Tibial nerve (tissue), 4 donors: ENCODE results near the gene CCR5AS.

Experiments
- DNase-seq, 2 donors: peaks; one replicate each; pipeline ENCODE4 v3.0.0-alpha.2; 2019; ENCODE audit warnings: low spot score in 2 of 2
- H3K27ac ChIP-seq, 4 donors: fragments of 200-600 bp; sonication (generic) in 3 of 4; one replicate each; pipeline ENCODE4 v1.5.1; 2017 to 2019; ENCODE audit warnings: mild to moderate bottlenecking in 1 of 4
- H3K27me3 ChIP-seq, 2 donors: fragments of 200-600 bp; sonication (generic) in 1 of 2; one replicate each; pipeline versions ENCODE4 v1.5.1 to v1.6.0; 2017 to 2019
- H3K36me3 ChIP-seq, 3 donors: fragments of 200-600 bp; sonication (generic); one replicate each; pipeline ENCODE4 v1.5.1; 2018 to 2019
- H3K4me1 ChIP-seq, 4 donors: fragments of 200-600 bp; sonication (generic) in 3 of 4; one replicate each; pipeline ENCODE4 v1.5.1; 2017 to 2019
- H3K4me3 ChIP-seq, 4 donors: fragments of 200-600 bp; sonication (generic) in 3 of 4; one replicate each; pipeline ENCODE4 v1.5.1; 2017 to 2019; ENCODE audit warnings: mild to moderate bottlenecking in 1 of 4, moderate library complexity in 1 of 4
- H3K9me3 ChIP-seq, 4 donors: fragments of 200-600 bp; sonication (generic) in 3 of 4; one replicate each; pipeline ENCODE4 v1.5.1; 2017 to 2019
- EP300 ChIP-seq, 2 donors: sonication (generic); formaldehyde crosslinking; IDR thresholded peaks; one replicate each; pipeline ENCODE4 v1.6.1; 2017; ENCODE audit warnings: antibody characterized with exemption in 2 of 2, mild to moderate bottlenecking in 1 of 2
- POLR2A ChIP-seq, 2 donors: fragments of 450-650 bp; IDR thresholded peaks; one replicate each; pipeline ENCODE4 v1.6.1; 2017; ENCODE audit warnings: antibody characterized with exemption in 2 of 2, mild to moderate bottlenecking in 2 of 2, moderate library complexity in 2 of 2
- WGBS, 2 donors: methylation state at CpG; one replicate each; pipeline ENCODE4 v1.1.5; 2018; 5-methylcytosine and 5-hydroxymethylcytosine counted together
- TF ChIP-seq, protein P1 (sequence below), 5 experiments: fragments of 200-600 bp in 3 of 5; fragments of 450-650 bp in 2 of 5; sonication (generic) in 3 of 5; IDR thresholded peaks; one replicate each; pipeline ENCODE4 v1.5.1; 2016 to 2019; ENCODE audit warnings: antibody characterized with exemption in 5 of 5, mild to moderate bottlenecking in 3 of 5, moderate library complexity in 2 of 5

CCR5AS gene

DNA sequence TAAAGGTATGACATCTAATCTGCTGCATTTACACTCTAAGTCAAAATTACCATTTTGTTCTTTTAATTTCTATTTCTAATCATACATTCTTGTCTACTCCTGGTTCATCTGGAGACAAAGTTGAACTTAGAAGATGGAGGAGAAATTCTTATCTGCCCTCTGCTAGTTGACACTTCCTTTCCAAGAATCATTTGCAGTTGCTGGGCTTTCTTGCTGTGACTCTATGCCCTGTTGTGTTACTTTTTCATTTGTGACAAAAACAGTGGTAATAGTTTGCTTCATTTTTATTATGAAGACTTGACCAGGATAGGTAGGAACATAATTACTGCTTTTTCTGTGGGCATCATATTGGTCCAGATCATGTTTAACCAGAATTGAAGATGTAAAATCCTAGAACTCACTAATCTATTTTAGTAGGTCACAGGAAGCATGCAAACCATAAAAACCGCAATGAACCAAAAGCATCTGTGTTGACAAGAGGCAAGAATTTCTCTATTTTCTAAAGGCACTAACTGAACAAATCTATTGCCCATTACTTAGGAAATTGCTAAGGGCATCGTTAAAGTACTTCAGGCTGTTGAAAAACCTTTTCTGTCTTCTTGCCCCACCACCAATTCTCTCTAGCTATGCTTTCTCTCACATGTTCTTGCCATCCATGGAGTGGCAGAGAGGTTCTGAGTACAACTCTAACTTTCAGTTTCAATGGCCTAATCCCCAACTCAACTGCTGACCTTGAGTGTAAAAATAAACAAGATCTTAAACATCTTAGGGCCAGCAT is 57.2 kb downstream of the CCR5AS start:
- Histone ChIP-seq H3K36me3 (no peaks in the 10 kb centered on the region), H3K27me3 (peaks cover 0 to 5% of the 10 kb centered on the region in 2 donors), H3K27ac (no peak overlapping the region), H3K9me3 (no peaks in the 10 kb centered on the region), H3K4me3 (no peak overlapping the region), H3K4me1 (peaks cover 0 to 6% (median 0%) of the 10 kb centered on the region in 4 donors)
- DNase-seq, result no peak
- WGBS, 2 donors, result 64 to 72% methylated on average over 2 of the region's 2 CpGs
- TF ChIP-seq, protein P1, sequence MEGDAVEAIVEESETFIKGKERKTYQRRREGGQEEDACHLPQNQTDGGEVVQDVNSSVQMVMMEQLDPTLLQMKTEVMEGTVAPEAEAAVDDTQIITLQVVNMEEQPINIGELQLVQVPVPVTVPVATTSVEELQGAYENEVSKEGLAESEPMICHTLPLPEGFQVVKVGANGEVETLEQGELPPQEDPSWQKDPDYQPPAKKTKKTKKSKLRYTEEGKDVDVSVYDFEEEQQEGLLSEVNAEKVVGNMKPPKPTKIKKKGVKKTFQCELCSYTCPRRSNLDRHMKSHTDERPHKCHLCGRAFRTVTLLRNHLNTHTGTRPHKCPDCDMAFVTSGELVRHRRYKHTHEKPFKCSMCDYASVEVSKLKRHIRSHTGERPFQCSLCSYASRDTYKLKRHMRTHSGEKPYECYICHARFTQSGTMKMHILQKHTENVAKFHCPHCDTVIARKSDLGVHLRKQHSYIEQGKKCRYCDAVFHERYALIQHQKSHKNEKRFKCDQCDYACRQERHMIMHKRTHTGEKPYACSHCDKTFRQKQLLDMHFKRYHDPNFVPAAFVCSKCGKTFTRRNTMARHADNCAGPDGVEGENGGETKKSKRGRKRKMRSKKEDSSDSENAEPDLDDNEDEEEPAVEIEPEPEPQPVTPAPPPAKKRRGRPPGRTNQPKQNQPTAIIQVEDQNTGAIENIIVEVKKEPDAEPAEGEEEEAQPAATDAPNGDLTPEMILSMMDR (IDR thresholded peaks at IDR 0.05), result no peak
- TF ChIP-seq POLR2A (IDR thresholded peaks at IDR 0.05), result no peak
- no peak for TF ChIP-seq EP300 (IDR thresholded peaks at IDR 0.05)

DNA sequence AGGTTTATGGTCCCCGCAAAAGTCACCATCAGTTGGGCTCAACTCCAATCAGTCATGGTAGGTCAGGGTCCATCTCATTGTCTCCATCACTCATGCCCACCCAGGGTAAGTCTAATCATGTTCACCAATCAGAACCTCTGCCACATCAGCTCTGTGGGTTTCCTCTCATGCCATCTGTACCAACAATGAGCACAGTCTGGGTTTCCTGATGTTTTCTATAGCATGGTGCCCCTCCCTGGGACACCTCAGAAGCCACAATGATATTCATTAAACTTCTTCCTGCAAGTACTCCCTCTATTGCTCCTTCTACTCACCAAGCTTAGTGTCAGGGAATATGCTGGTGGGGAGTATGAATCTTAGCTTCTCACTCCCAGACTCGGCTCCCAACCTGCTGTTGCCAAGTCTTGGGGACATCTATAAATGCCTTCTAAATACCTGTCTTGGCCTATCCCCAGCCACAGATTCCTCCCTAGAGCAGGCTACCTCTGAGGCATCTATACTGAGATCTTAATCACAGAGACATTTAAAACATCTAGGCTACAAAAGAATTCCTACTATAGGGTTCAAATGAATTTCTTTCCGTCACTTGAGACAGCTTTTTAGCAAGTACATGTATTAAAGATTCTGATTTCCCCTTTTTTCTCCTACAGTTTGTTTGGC is 57.9 kb downstream of the CCR5AS start:
- H3K27ac ChIP-seq, result no peak overlapping the region
- H3K27me3 ChIP-seq, result peaks cover 0 to 1% of the 10 kb centered on the region in 2 donors
- DNase-seq, result no peak
- no peak overlapping the region for H3K4me3 ChIP-seq
- H3K4me1 ChIP-seq, result peaks cover 0 to 6% (median 0%) of the 10 kb centered on the region in 4 donors
- no peaks in the 10 kb centered on the region for H3K36me3 ChIP-seq
- 81 to 90% methylated on average over 3 of the region's 3 CpGs for WGBS, 2 donors
- H3K9me3 ChIP-seq, result no peaks in the 10 kb centered on the region
- no peak for TF ChIP-seq POLR2A (IDR thresholded peaks at IDR 0.05)
- TF ChIP-seq, protein P1 (IDR thresholded peaks at IDR 0.05), result no peak
- TF ChIP-seq EP300 (IDR thresholded peaks at IDR 0.05), result no peak

DNA sequence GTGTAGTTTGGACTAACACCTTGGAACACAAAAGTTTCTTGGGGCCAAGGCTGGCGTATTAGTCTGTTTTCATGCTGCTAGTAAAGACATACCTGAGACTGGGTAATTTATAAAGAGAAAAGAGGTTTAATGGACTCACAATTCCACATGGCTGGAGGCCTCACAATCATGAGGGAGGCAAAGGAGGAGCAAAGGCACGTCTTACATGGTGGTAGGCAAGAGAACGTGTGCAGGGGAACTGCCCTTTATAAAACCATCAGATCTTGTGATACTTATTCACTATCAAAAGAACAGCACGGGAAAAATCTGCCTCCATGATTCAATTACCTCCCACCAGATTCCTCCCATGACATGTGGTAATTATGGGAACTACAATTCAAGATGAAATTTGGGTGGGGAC is 62.4 kb downstream of the CCR5AS start:
- H3K27me3 ChIP-seq, result no peaks in the 10 kb centered on the region
- WGBS, 2 donors, result 75 to 77% methylated on average over 4 of the region's 4 CpGs
- peaks cover 0 to 6% (median 0%) of the 10 kb centered on the region in 4 donors for H3K4me1 ChIP-seq
- H3K27ac ChIP-seq, result no peak overlapping the region
- TF ChIP-seq POLR2A (IDR thresholded peaks at IDR 0.05) (no peak), EP300 (IDR thresholded peaks at IDR 0.05) (no peak)
- TF ChIP-seq, protein P1 (IDR thresholded peaks at IDR 0.05), result no peak
- H3K9me3 ChIP-seq, result peaks cover 0 to 6% (median 0%) of the 10 kb centered on the region in 4 donors
- no peak overlapping the region for H3K4me3 ChIP-seq
- H3K36me3 ChIP-seq, result no peaks in the 10 kb centered on the region
- no peak for DNase-seq

DNA sequence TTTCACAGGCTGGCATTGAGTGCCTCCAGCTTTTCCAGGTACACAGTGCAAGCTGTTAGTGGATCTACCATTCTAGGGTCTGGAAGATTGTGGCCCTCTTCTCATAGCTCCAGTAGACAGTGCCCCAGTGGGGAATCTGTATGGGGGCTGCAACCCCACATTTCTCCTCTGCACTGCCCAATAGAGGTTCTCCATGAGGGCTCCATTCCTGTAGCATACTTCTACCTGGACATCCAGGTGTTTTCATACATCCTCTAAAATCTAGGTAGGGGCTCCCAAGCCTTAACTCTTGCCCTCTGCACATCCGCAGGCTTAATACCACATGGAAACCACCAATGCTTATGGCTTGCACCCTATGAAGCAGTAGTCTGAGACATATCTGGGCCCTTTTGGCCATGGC is 68.0 kb downstream of the CCR5AS start:
- H3K4me3 ChIP-seq, result no peak overlapping the region

More for the DNA sequence above, 68.0 kb downstream of the CCR5AS start:
- 90 to 100% methylated on average over 1 of the region's 1 CpG for WGBS, 2 donors
- H3K36me3 ChIP-seq, result no peaks in the 10 kb centered on the region
- TF ChIP-seq, protein P1 (IDR thresholded peaks at IDR 0.05), result no peak
- no peak for TF ChIP-seq POLR2A (IDR thresholded peaks at IDR 0.05)
- TF ChIP-seq EP300 (IDR thresholded peaks at IDR 0.05), result no peak
- H3K4me1 ChIP-seq, result no peaks in the 10 kb centered on the region
- peaks cover 0 to 16% (median 0%) of the 10 kb centered on the region in 4 donors for H3K9me3 ChIP-seq
- no peak for DNase-seq
- no peak overlapping the region for H3K27ac ChIP-seq
- H3K27me3 ChIP-seq, result no peaks in the 10 kb centered on the region
